Aorta (tissue), 5 donors: Measurements from ENCODE around the gene GRAMD2A. TPM values are rescaled to one million over a fixed set of nuclear protein-coding genes. Genes with fewer than 3 reads are reported as not detected.

Source experiments
- ATAC-seq: fragments of 200-7000 bp; cut with Tn5 transposase; one replicate; pipeline ENCODE4 v1.9.1; 2022; ENCODE audit warnings: moderate library complexity; ENCODE audit not compliant: low FRiP score
- DNase-seq, 2 donors: peaks; one replicate each; pipeline ENCODE4 v3.0.0-alpha.2; 2020
- H3K27ac ChIP-seq, 2 donors: one replicate each; pipeline ENCODE4 v1.5.1; 2013; ENCODE audit warnings: low read length in 2 of 2, mild to moderate bottlenecking in 2 of 2, moderate library complexity in 2 of 2, control low read depth in 1 of 2, inconsistent platforms in 1 of 2, low read depth in 1 of 2
- H3K27me3 ChIP-seq, 2 donors: one replicate each; pipeline ENCODE4 v1.6.1; 2013; ENCODE audit warnings: control low read depth in 1 of 2, low read length in 1 of 2, mild to moderate bottlenecking in 1 of 2, moderate library complexity in 1 of 2; ENCODE audit not compliant: insufficient read depth in 2 of 2, control insufficient read depth in 1 of 2
- H3K36me3 ChIP-seq, 2 donors: one replicate each; pipeline ENCODE4 v1.6.1; 2013; ENCODE audit warnings: control low read depth in 1 of 2, low read length in 1 of 2, mild to moderate bottlenecking in 1 of 2; ENCODE audit not compliant: insufficient read depth in 2 of 2, control insufficient read depth in 1 of 2
- H3K4me1 ChIP-seq, 2 donors: one replicate each; pipeline ENCODE4 v1.6.1; 2013; ENCODE audit warnings: low read length in 2 of 2, control low read depth in 1 of 2, mild to moderate bottlenecking in 1 of 2, moderate library complexity in 1 of 2; ENCODE audit not compliant: insufficient read depth in 2 of 2, control insufficient read depth in 1 of 2
- H3K4me3 ChIP-seq, 2 donors: one replicate each; pipeline ENCODE4 v1.5.1; 2013; ENCODE audit warnings: low read length in 2 of 2, control low read depth in 1 of 2, mild to moderate bottlenecking in 1 of 2
- H3K9me3 ChIP-seq: one replicate; pipeline ENCODE4 v1.6.1; 2013; ENCODE audit warnings: mild to moderate bottlenecking, low read length; ENCODE audit not compliant: control insufficient read depth
- WGBS, 2 donors: extraction: QIAGEN DNeasy Blood & Tissue Kit; methylation state at CpG; one replicate each; pipeline ENCODE4 v1.1.7; 2013; 5-methylcytosine and 5-hydroxymethylcytosine counted together
- intact Hi-C, 2 donors: fragments of 100-400 bp; cut with DNase I; formaldehyde crosslinking; loops; one replicate each; pipeline versions ENCODE4 v1.14.2 to v1.15.0; 2022
- polyA plus RNA-seq, 2 donors: library from polyadenylated mRNA; stranded (reverse); fragments of 200-250 nt; gene quantifications; one replicate each; pipeline ENCODE4 v1.2.3, GENCODE V29; 2013
- total RNA-seq, 2 donors: library from RNA; stranded (reverse); fragmentation: NEBNext Ultra II Directional; extraction: Animal tissue kit (Norgen Biotek cat#: 25700); gene quantifications; one replicate each; pipeline ENCODE4 v1.2.1, GENCODE V29; 2021
- donor health status: healthy with polysubstance abuse.
- donor health status: Bipolar disorder and iron deficiency.
- donor health status: DM: no; HTN: no; CAD: no.
- donor health status: DM: no; HTN: no; CAD: no.
- donor health status: DM: yes; HTN: yes; CAD: no.

GRAMD2A gene
- total and polyA plus RNA-seq, 4 donors, result 0.13 to 1.5 (median 0.56) TPM

GRCh38 chr15:72147418-72147817, 50.2 kb downstream of the GRAMD2A start:
- Histone ChIP-seq H3K27me3 (no peaks in the 10 kb centered on the region), H3K27ac (no peak overlapping the region), H3K4me3 (no peak overlapping the region), H3K9me3 (no peaks in the 10 kb centered on the region), H3K36me3 (no peaks in the 10 kb centered on the region), H3K4me1 (no peaks in the 10 kb centered on the region)
- WGBS, 2 donors, result 82 to 83% methylated on average over 2 of the region's 2 CpGs
- intact Hi-C loops, result no loop called here
- ATAC-seq (no peak), DNase-seq (no peak)

- no peaks in the 10 kb centered on the region for H3K36me3 ChIP-seq
- ATAC-seq (no peak), DNase-seq (no peak)
- no peak overlapping the region for H3K4me3 ChIP-seq
- H3K9me3 ChIP-seq, result no peaks in the 10 kb centered on the region
- H3K4me1 ChIP-seq, result no peaks in the 10 kb centered on the region
- intact Hi-C loops, result no loop called here
- H3K27me3 ChIP-seq, result no peaks in the 10 kb centered on the region
- H3K27ac ChIP-seq, result no peak overlapping the region
These were observed 50.7 kb downstream of the GRAMD2A start for GRCh38 chr15:72146934-72147333.

GRCh38 chr15:72146221-72146620, 51.4 kb downstream of the GRAMD2A start:
- Histone ChIP-seq H3K4me1 (peaks cover 0 to 3% of the 10 kb centered on the region in 2 donors), H3K9me3 (no peaks in the 10 kb centered on the region), H3K4me3 (no peak overlapping the region), H3K27ac (no peak overlapping the region), H3K36me3 (no peaks in the 10 kb centered on the region), H3K27me3 (no peaks in the 10 kb centered on the region)
- intact Hi-C loops, result no loop called here
- DNase-seq (no peak), ATAC-seq (no peak)
- WGBS, 2 donors, result 96% methylated on average over 3 of the region's 3 CpGs

GRCh38 chr15:72141171-72142084, 56.2 kb downstream of the GRAMD2A start:
- intact Hi-C loops, result no loop called here
- no peaks in the 10 kb centered on the region for H3K36me3 ChIP-seq
- H3K27me3 ChIP-seq, result no peaks in the 10 kb centered on the region
- 44 to 50% methylated on average over 4 of the region's 4 CpGs for WGBS, 2 donors
- ATAC-seq, result no peak
- H3K9me3 ChIP-seq, result no peaks in the 10 kb centered on the region
- no peak overlapping the region for H3K27ac ChIP-seq
- peaks cover 0 to 3% of the 10 kb centered on the region in 2 donors for H3K4me1 ChIP-seq
- no peak for DNase-seq
- H3K4me3 ChIP-seq, result no peak overlapping the region

GRCh38 chr15:72140088-72140487, 57.5 kb downstream of the GRAMD2A start:
- H3K9me3 ChIP-seq, result no peaks in the 10 kb centered on the region
- H3K36me3 ChIP-seq, result no peaks in the 10 kb centered on the region
- intact Hi-C loops, result no loop called here
- H3K27ac ChIP-seq, result no peak overlapping the region
- H3K4me1 ChIP-seq, result peaks cover 0 to 3% of the 10 kb centered on the region in 2 donors
- no peak overlapping the region for H3K4me3 ChIP-seq
- ATAC-seq, result no peak
- no peaks in the 10 kb centered on the region for H3K27me3 ChIP-seq
- no peak for DNase-seq
- 89 to 90% methylated on average over 3 of the region's 3 CpGs for WGBS, 2 donors

GRCh38 chr15:72139667-72140066, 57.9 kb downstream of the GRAMD2A start:
- no peaks in the 10 kb centered on the region for H3K27me3 ChIP-seq
- no peak for ATAC-seq
- intact Hi-C loops, result no loop called here
- no peak overlapping the region for H3K4me3 ChIP-seq
- peaks cover 0 to 3% of the 10 kb centered on the region in 2 donors for H3K4me1 ChIP-seq
- no peaks in the 10 kb centered on the region for H3K36me3 ChIP-seq
- H3K27ac ChIP-seq, result no peak overlapping the region
- 95 to 98% methylated on average over 4 of the region's 4 CpGs for WGBS, 2 donors
- no peaks in the 10 kb centered on the region for H3K9me3 ChIP-seq
- no peak for DNase-seq

- intact Hi-C loops, result no loop called here
- H3K27ac ChIP-seq, result no peak overlapping the region
- no peaks in the 10 kb centered on the region for H3K27me3 ChIP-seq
- 76 to 79% methylated on average over 4 of the region's 4 CpGs for WGBS, 2 donors
- H3K36me3 ChIP-seq, result no peaks in the 10 kb centered on the region
- no peaks in the 10 kb centered on the region for H3K9me3 ChIP-seq
- no peak for DNase-seq
- ATAC-seq, result no peak
- no peak overlapping the region for H3K4me3 ChIP-seq
- H3K4me1 ChIP-seq, result peaks cover 0 to 1% of the 10 kb centered on the region in 2 donors
These were observed 61.2 kb downstream of the GRAMD2A start for GRCh38 chr15:72136170-72137051.

- DNase-seq (no peak), ATAC-seq (no peak)
- Histone ChIP-seq H3K4me1 (no peaks in the 10 kb centered on the region), H3K4me3 (no peak overlapping the region), H3K9me3 (no peaks in the 10 kb centered on the region), H3K36me3 (no peaks in the 10 kb centered on the region), H3K27me3 (no peaks in the 10 kb centered on the region), H3K27ac (no peak overlapping the region)
- intact Hi-C loops, result no loop called here
- WGBS, 2 donors, result 45 to 51% methylated on average over 2 of the region's 2 CpGs
These were observed 61.9 kb downstream of the GRAMD2A start for GRCh38 chr15:72135719-72136118.
